ENCODE results near the gene CDC37. TPM values are rescaled to one million over a fixed set of nuclear protein-coding genes. Genes with fewer than 3 reads are reported as not detected.

Gene CDC37
- total RNA-seq, 1 donor from 2014 or later = 137 TPM

- DNase-seq (ENCODE audit: low spot score) = no peak
- no peak overlapping the region for H3K27ac Mint-ChIP-seq (ENCODE audit: unreplicated experiment)
- no peaks in the 10 kb centered on the region for H3K9me3 Mint-ChIP-seq (ENCODE audit: low read depth)
- H3K36me3 Mint-ChIP-seq (ENCODE audit: low read depth) = peaks cover 2% of the 10 kb centered on the region
- H3K4me3 Mint-ChIP-seq (ENCODE audit: unreplicated experiment) = no peak overlapping the region
- H3K27me3 Mint-ChIP-seq (ENCODE audit: low read depth) = no peaks in the 10 kb centered on the region
- H3K4me1 Mint-ChIP-seq (ENCODE audit: low read depth) = no peaks in the 10 kb centered on the region
- TF ChIP-seq CTCF (IDR thresholded peaks at IDR 0.05) = no peak
Observed at GRCh38 chr19:10442698-10443097, 39.4 kb upstream of the CDC37 start.

- Mint-ChIP-seq H3K9me3 (ENCODE audit: low read depth) (no peaks in the 10 kb centered on the region), H3K4me1 (ENCODE audit: low read depth) (no peaks in the 10 kb centered on the region), H3K4me3 (ENCODE audit: unreplicated experiment) (no peak overlapping the region), H3K27ac (ENCODE audit: unreplicated experiment) (no peak overlapping the region), H3K27me3 (ENCODE audit: low read depth) (no peaks in the 10 kb centered on the region), H3K36me3 (ENCODE audit: low read depth) (no peaks in the 10 kb centered on the region)
- TF ChIP-seq CTCF (IDR thresholded peaks at IDR 0.05) = no peak
- DNase-seq (ENCODE audit: low spot score) = no peak
Observed at GRCh38 chr19:10439588-10439987, 36.2 kb upstream of the CDC37 start.

- TF ChIP-seq CTCF (IDR thresholded peaks at IDR 0.05) = no peak
- no peaks in the 10 kb centered on the region for H3K27me3 Mint-ChIP-seq (ENCODE audit: low read depth)
- H3K36me3 Mint-ChIP-seq (ENCODE audit: low read depth) = no peaks in the 10 kb centered on the region
Observed at GRCh38 chr19:10433131-10433536, 29.8 kb upstream of the CDC37 start.

GRCh38 chr19:10432736-10433130 is 29.4 kb upstream of the CDC37 start:
- H3K9me3 Mint-ChIP-seq (ENCODE audit: low read depth) = no peaks in the 10 kb centered on the region
- no peaks in the 10 kb centered on the region for H3K27me3 Mint-ChIP-seq (ENCODE audit: low read depth)
- no peak overlapping the region for H3K27ac Mint-ChIP-seq (ENCODE audit: unreplicated experiment)
- TF ChIP-seq CTCF (IDR thresholded peaks at IDR 0.05) = no peak
- H3K4me3 Mint-ChIP-seq (ENCODE audit: unreplicated experiment) = peak overlapping the region; percentile 35
- peaks cover 11% of the 10 kb centered on the region for H3K4me1 Mint-ChIP-seq (ENCODE audit: low read depth)
- DNase-seq (ENCODE audit: low spot score) = no peak
- H3K36me3 Mint-ChIP-seq (ENCODE audit: low read depth) = no peaks in the 10 kb centered on the region

More at GRCh38 chr19:10433131-10433536, 29.8 kb upstream of the CDC37 start:
- peak overlapping the region; percentile 0 for H3K4me3 Mint-ChIP-seq (ENCODE audit: unreplicated experiment)
- no peaks in the 10 kb centered on the region for H3K9me3 Mint-ChIP-seq (ENCODE audit: low read depth)
- H3K4me1 Mint-ChIP-seq (ENCODE audit: low read depth) = peaks cover 11% of the 10 kb centered on the region
- DNase-seq (ENCODE audit: low spot score) = no peak
- no peak overlapping the region for H3K27ac Mint-ChIP-seq (ENCODE audit: unreplicated experiment)

GRCh38 chr19:10431943-10432735 is 28.8 kb upstream of the CDC37 start:
- peaks cover 11% of the 10 kb centered on the region for H3K4me1 Mint-ChIP-seq (ENCODE audit: low read depth)
- TF ChIP-seq CTCF (IDR thresholded peaks at IDR 0.05) = no peak
- no peaks in the 10 kb centered on the region for H3K9me3 Mint-ChIP-seq (ENCODE audit: low read depth)
- no peaks in the 10 kb centered on the region for H3K27me3 Mint-ChIP-seq (ENCODE audit: low read depth)
- H3K36me3 Mint-ChIP-seq (ENCODE audit: low read depth) = no peaks in the 10 kb centered on the region
- no peak for DNase-seq (ENCODE audit: low spot score)
- peak overlapping the region; percentile 80 for H3K4me3 Mint-ChIP-seq (ENCODE audit: unreplicated experiment)
- peak overlapping the region; percentile 86 for H3K27ac Mint-ChIP-seq (ENCODE audit: unreplicated experiment)

Data from chondrocyte (in vitro differentiated cells).